Stimulated activated CD8-positive, alpha-beta memory T cell treated with anti-CD3 and anti-CD28 coated beads, Interleukin-7, amount 100 ng/mL, for 24 hours (primary cell): ENCODE data around the gene ZNF799.
"Not testable (repeated sequence)": the region's sequence is repeated elsewhere in the genome, so short reads cannot be mapped to it uniquely, and the experiment has no call there.

Experiments used
- DNase-seq: peaks from one replicate; pipeline ENCODE4 v3.0.0-alpha.2; 2020; ENCODE audit warnings: low read depth

The ZNF799 gene

GRCh38 chr19:12400633-12401502, at the start of gene ZNF799:
TSS of gene ZNF799 (minus strand) at chr19:12401271. CDS start at chr19:12401070, 201 bp downstream.
- peak; percentile 73 for DNase-seq

- DNase-seq: no peak
Measured at GRCh38 chr19:12450844-12451243, 49.8 kb upstream of the ZNF799 start.

- no peak for DNase-seq
Measured at GRCh38 chr19:12448808-12449207, 47.7 kb upstream of the ZNF799 start.

GRCh38 chr19:12440541-12441316, 39.7 kb upstream of the ZNF799 start, which contains the start of gene ZNF443:
TSS of gene ZNF443 (minus strand) at chr19:12441021. CDS start at chr19:12440914, 107 bp downstream.
- DNase-seq: peak; percentile 97

- peak; percentile 31 for DNase-seq
Measured at GRCh38 chr19:12439686-12440540, 38.8 kb upstream of the ZNF799 start.

DNA sequence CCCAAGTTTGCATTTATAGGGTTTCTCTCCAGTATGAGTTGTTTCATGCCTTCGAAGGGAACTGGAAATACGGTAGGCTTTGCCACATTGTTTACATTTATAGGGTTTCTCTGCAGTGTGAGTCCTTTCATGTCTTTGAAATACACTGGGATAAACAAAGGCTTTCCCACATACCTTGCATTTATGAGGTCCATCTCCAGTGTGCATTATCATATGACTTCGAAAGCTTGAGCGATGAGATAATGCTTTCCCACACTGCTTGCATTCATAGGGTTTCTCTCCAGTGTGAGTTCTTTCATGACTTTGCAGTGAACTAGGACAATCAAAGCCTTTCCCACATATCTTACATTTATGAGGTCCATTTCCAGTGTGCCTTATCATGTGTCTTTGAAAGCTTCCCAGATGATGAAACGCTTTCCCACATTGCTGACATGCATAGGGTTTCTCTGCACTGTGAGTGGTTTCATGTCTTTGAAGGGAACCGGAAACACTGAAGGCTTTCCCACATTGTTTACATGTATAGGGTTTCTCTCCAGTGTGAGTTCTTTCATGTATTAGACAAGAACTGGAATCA, 29.7 kb upstream of the ZNF799 start:
- DNase-seq: not testable (repeated sequence)

GRCh38 chr19:12425888-12426274, 24.8 kb upstream of the ZNF799 start:
- no peak for DNase-seq

DNA sequence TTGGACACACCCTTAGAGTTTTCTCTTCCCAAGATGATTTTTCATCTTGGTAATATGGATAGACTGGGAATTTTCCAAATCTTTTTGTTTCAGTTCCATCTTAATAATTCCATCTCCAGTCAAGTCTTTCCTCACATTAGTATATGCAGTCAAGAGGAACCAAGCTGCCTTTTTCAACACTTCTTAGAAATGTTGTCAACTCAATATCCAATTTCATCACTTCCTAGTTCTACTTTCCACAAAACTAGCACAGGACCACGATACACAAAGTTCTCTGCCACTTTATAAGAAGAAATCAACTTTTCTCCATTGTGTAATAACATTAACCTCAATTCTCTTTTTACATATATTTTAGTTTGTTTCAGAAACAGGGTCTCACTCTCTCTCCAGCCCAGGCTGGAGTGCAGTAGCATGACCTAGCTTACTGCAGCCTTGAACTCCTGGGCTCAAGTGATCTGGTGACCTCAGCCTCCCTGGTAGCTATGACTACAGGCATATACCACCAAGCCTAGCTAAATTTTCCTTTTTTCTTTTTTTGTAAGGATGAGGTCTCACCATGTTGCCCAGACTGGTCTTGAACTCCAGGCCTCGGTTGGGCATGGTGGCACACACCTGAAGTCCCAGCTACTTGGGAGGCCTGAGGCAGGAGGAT, 24.3 kb upstream of the ZNF799 start:
- DNase-seq: no peak

DNA sequence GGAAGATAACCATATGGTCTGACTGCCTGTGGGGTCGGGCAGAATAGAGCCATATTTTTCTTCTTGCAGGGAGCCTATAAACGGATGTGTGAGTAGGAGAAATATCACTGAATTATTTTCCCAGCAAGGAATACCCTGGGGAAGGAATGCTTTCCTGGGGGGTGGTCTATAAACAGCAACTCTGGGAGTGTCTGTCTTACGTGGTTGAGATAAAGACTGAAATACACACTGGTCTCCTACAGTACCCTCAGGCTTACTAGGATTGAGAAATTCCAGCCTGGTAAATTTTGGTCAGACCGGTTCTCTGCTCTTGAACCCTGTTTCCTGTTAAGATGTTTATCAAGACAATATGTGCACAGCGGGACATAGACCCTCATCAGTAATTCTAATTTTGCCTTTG, 16.2 kb upstream of the ZNF799 start:
- DNase-seq: not testable (repeated sequence)

DNA sequence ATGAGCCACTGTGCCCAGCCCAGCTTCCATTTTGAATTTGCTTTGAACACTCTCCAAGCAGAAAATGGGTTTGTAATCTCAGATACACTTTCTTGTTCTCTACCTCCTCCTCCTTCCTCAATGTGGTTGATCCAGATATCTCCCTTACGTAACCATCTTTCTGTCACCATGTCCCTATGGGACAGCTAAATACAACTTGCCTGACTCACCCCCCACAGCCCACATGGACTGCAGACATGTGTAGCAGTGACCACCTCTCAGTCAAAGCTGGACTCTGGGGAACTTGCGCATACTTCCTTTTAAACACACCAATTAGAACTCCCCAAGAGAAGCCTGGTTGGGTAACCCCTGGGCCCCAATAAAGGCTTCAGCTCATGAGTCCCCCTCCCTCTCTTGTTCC, 10.8 kb upstream of the ZNF799 start:
- DNase-seq: no peak

- not testable (repeated sequence) for DNase-seq
Measured at GRCh38 chr19:12399901-12400632, 1.0 kb downstream of the ZNF799 start.

- DNase-seq: not testable (repeated sequence)
Measured at GRCh38 chr19:12391148-12391547, 9.9 kb downstream of the ZNF799 start.

GRCh38 chr19:12386365-12386764, 14.7 kb downstream of the ZNF799 start:
- DNase-seq: not testable (repeated sequence)

DNA sequence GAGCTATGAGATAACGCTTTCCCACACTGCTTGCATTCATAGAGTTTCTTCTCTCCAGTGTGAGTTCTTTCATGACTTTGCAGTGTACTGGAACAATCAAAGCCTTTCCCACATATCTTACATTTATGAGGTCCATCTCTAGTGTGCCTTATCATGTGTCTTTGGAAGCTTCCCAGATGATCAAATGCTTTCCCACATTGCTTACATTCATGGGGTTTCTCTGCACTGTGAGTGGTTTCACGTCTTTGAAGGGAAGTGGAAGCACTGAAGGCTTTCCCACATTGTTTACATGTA, 20.7 kb downstream of the ZNF799 start:
- no peak for DNase-seq

DNA sequence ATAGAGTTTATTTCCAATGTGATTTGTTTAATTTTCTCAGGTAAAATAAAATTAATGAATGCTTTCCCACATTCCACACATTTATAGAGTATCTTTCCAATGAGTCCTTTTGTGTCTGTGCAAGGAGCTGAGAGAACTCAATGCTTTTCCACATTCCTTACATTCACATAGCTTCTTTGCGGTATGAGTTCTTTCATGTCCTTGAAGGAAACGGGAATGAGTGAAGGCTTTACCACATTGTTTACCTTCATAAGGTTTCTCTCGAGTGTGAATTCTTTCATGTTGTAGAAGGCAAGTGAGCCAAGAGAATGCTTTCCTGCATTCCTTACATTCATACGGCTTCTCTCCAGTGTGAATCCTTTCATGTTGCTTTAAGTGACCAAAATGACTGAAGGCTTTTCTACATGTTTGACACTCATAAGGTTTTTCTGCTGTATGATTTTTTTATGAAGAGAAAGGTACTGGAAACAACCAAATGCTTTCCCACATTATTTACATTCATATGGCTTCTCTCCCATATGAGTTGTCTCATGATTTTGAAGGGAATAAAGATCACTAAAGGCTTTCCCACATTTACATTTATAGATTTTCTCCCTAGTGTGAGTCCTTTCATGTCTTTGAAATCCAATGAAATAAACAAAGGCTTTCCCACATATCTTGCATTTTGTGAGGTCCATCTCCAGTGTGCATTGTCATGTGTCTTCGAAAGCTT, 21.2 kb downstream of the ZNF799 start:
- no peak for DNase-seq

GRCh38 chr19:12374026-12374425, 27.0 kb downstream of the ZNF799 start:
- DNase-seq: no peak

- DNase-seq: peak; percentile 71
Measured at GRCh38 chr19:12365236-12366162, 35.6 kb downstream of the ZNF799 start, which contains the start of gene ZNF442. TSS of gene ZNF442 (minus strand) at chr19:12365683. CDS start at chr19:12363631, 2,052 bp downstream.

DNA sequence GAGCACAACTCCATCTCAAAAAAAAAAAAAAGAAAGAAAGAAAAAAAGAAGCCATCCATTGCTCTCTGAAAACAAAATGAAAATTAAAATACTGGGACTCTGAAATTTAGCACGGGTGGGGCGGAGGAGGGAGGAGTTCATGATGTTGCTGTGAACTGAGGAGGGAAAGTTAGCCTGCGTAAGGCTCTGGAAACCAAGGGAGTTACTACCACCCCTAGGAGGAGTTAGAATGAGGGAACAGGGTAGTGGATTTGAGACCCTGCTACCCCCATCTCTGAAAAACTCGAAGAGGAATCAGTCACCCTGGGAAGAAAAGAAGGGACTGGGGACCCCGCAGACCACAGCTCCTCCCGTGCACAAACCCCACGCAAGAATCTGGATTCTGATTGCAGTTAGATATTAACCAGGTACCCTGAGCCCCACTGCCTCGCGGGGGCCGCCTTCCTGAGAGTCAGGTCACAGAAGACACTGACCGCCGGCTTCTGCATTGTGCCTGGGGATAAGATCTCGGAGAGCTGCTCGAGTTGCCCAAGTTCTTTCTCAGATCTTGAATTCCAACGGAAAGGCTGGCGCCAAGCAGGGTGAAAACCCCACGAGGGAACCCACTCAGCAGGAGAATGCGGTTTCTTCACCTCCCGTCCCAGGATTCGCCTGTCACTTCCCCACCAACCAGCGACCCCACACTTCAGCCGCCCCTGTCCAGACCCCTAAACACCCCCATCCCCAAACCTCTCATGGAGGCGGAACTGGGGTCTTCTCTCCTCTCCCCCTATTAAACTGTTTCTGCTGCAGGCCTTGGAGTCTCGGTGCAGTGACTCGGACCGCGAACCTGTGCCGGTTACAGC, 36.5 kb downstream of the ZNF799 start:
- DNase-seq: no peak
